CD14-positive monocyte (primary cell): ENCODE data around the gene CNTN5. TPM values are rescaled to one million over a fixed set of nuclear protein-coding genes. Genes with fewer than 3 reads are reported as not detected.

Experiments
- DNase-seq, 3 donors: peaks; one replicate each; pipeline ENCODE4 v3.0.0-alpha.2; 2011 to 2022
- H2AFZ ChIP-seq: 2 replicates; pipeline ENCODE4 v1.6.0; 2012; ENCODE audit warnings: mild to moderate bottlenecking, low read depth, low read length, inconsistent platforms; ENCODE audit not compliant: insufficient read depth, poor library complexity, severe bottlenecking
- H3K27ac ChIP-seq, 2 donors: 1 replicate in 1 of 2; 2 replicates in 1 of 2; pipeline ENCODE4 v1.5.1; 2012 to 2013; ENCODE audit warnings: low read length in 2 of 2, control low read depth in 1 of 2, inconsistent platforms in 1 of 2, low read depth in 1 of 2, mild to moderate bottlenecking in 1 of 2
- H3K27me3 ChIP-seq, 2 donors: one replicate each; pipeline versions ENCODE4 v1.6.0 to v1.6.1; 2011 to 2013; ENCODE audit warnings: low read length in 2 of 2; ENCODE audit not compliant: control insufficient read depth in 2 of 2, insufficient read depth in 2 of 2
- H3K36me3 ChIP-seq, 2 donors: replicated peaks in 1 of 2; 1 replicate in 1 of 2; 2 replicates in 1 of 2; pipeline versions ENCODE4 v1.5.1 to v1.6.1; 2012 to 2013; ENCODE audit warnings: low read length in 2 of 2, control low read depth in 1 of 2, inconsistent platforms in 1 of 2, mild to moderate bottlenecking in 1 of 2; ENCODE audit not compliant: insufficient read depth in 2 of 2, control insufficient read depth in 1 of 2
- H3K4me1 ChIP-seq, 2 donors: 1 replicate in 1 of 2; 2 replicates in 1 of 2; pipeline versions ENCODE4 v1.5.1 to v1.6.1; 2012 to 2013; ENCODE audit warnings: low read length in 2 of 2, control low read depth in 1 of 2, inconsistent platforms in 1 of 2, mild to moderate bottlenecking in 1 of 2, moderate library complexity in 1 of 2; ENCODE audit not compliant: insufficient read depth in 2 of 2, control insufficient read depth in 1 of 2
- H3K4me2 ChIP-seq: replicated peaks from 2 replicates; pipeline ENCODE3; 2012; ENCODE audit warnings: low read length, moderate library complexity, mild to moderate bottlenecking; ENCODE audit not compliant: poor library complexity, severe bottlenecking; ENCODE audit errors: extremely low read depth
- H3K4me3 ChIP-seq, 3 experiments: fragments of 200-600 bp in 1 of 3; sonication (generic) in 1 of 3; replicated peaks in 1 of 3; 1 replicate in 2 of 3; 2 replicates in 1 of 3; pipeline ENCODE4 v1.5.1; 2011 to 2013; ENCODE audit warnings: low read length in 3 of 3, mild to moderate bottlenecking in 3 of 3, control low read depth in 2 of 3, low read depth in 2 of 3, inconsistent platforms in 1 of 3, moderate library complexity in 1 of 3
- H3K79me2 ChIP-seq: 2 replicates; pipeline ENCODE4 v1.6.0; 2012; ENCODE audit warnings: mild to moderate bottlenecking, control low read depth, inconsistent platforms, low read length, moderate library complexity; ENCODE audit not compliant: insufficient read depth
- H3K9ac ChIP-seq: 2 replicates; pipeline ENCODE4 v1.6.0; 2017; ENCODE audit warnings: low read length, mild to moderate bottlenecking; ENCODE audit not compliant: insufficient read depth, poor library complexity, severe bottlenecking
- H3K9me3 ChIP-seq, 2 donors: replicated peaks in 1 of 2; 1 replicate in 1 of 2; 2 replicates in 1 of 2; pipeline versions ENCODE4 v1.5.1 to v1.6.1; 2012 to 2013; ENCODE audit warnings: low read length in 2 of 2, control low read depth in 1 of 2; ENCODE audit not compliant: control insufficient read depth in 1 of 2, insufficient read depth in 1 of 2
- H4K20me1 ChIP-seq: 2 replicates; pipeline ENCODE4 v1.6.0; 2012; ENCODE audit warnings: mild to moderate bottlenecking, low read length, control low read depth, moderate library complexity; ENCODE audit not compliant: insufficient read depth
- H3K27ac Mint-ChIP-seq, 7 donors: one replicate each; pipeline ENCODE4 v1.8.0; 2020; ENCODE audit warnings: mild to moderate bottlenecking in 7 of 7, mixed read lengths in 7 of 7, moderate library complexity in 6 of 7, inconsistent platforms in 2 of 7
- H3K27me3 Mint-ChIP-seq, 3 donors: one replicate each; pipeline ENCODE4 v1.8.0; 2021 to 2022; ENCODE audit warnings: low read depth in 3 of 3, mild to moderate bottlenecking in 3 of 3, mixed read lengths in 3 of 3, moderate library complexity in 3 of 3, inconsistent platforms in 1 of 3
- H3K36me3 Mint-ChIP-seq, 2 donors: one replicate each; pipeline ENCODE4 v1.8.0; 2020; ENCODE audit warnings: mixed read lengths in 2 of 2, inconsistent platforms in 1 of 2, mild to moderate bottlenecking in 1 of 2
- H3K4me1 Mint-ChIP-seq: one replicate; pipeline ENCODE4 v1.8.0; 2020; ENCODE audit warnings: mild to moderate bottlenecking, mixed read lengths
- H3K4me3 Mint-ChIP-seq, 2 donors: one replicate each; pipeline ENCODE4 v1.8.0; 2020; ENCODE audit warnings: mild to moderate bottlenecking in 2 of 2, mixed read lengths in 2 of 2, moderate library complexity in 1 of 2
- H3K9me3 Mint-ChIP-seq, 7 donors: one replicate each; pipeline ENCODE4 v1.8.0; 2020 to 2022; ENCODE audit warnings: mixed read lengths in 7 of 7, mild to moderate bottlenecking in 6 of 7, moderate library complexity in 6 of 7, inconsistent platforms in 2 of 7
- CTCF ChIP-seq: fragments of 200-600 bp; IDR thresholded peaks from one replicate; pipeline ENCODE4 v1.8.0; 2022; ENCODE audit warnings: antibody characterized with exemption, mild to moderate bottlenecking
- WGBS: methylation state at CpG from one replicate; pipeline ENCODE4 v1.1.5; 2013; ENCODE audit warnings: missing lambda C conversion rate; ENCODE audit not compliant: insufficient coverage; 5-methylcytosine and 5-hydroxymethylcytosine counted together
- intact Hi-C, 2 donors: fragments of 100-400 bp; cut with micrococcal nuclease; formaldehyde crosslinking; loops; one replicate each; pipeline versions ENCODE4 v1.15.0 to v1.15.1; 2023
- polyA plus RNA-seq, 3 donors: library from polyadenylated mRNA; depleted of rRNA in 1 of 3; unstranded in 2 of 3; stranded (reverse) in 1 of 3; fragments of 300-500 nt in 2 of 3; fragments of >200 nt in 1 of 3; fragmentation: Illumina TruSeq in 2 of 3; gene quantifications; 1 replicate in 2 of 3; 2 replicates in 1 of 3; pipeline ENCODE4 v1.2.3, GENCODE V29; 2012 to 2021

CNTN5 gene
- polyA plus RNA-seq, 3 donors: not detected

GRCh38 chr11:99241066-99241465, 220.3 kb downstream of the CNTN5 start:
- Histone ChIP-seq H3K27ac (no peak overlapping the region), H3K79me2 (no peaks in the 10 kb centered on the region), H3K4me2 (no peak overlapping the region), H3K36me3 (no peaks in the 10 kb centered on the region), H3K4me3 (no peak overlapping the region), H2AFZ (no peak overlapping the region), H3K4me1 (no peaks in the 10 kb centered on the region), H4K20me1 (no peaks in the 10 kb centered on the region), H3K27me3 (no peaks in the 10 kb centered on the region), H3K9me3 (peaks cover 0 to 4% of the 10 kb centered on the region in 2 donors), H3K9ac (no peak overlapping the region)
- no peak overlapping the region for H3K4me3 Mint-ChIP-seq
- TF ChIP-seq CTCF: no peak
- intact Hi-C loops: no loop called here
- WGBS: no CpG with 5 or more reads among the region's 2 CpGs
- H3K36me3 Mint-ChIP-seq: no peaks in the 10 kb centered on the region
- DNase-seq: no peak
- H3K9me3 Mint-ChIP-seq: peaks cover 0 to 4% (median 2%) of the 10 kb centered on the region in 7 donors
- H3K27me3 Mint-ChIP-seq: no peaks in the 10 kb centered on the region
- H3K27ac Mint-ChIP-seq: no peak overlapping the region
- no peaks in the 10 kb centered on the region for H3K4me1 Mint-ChIP-seq

GRCh38 chr11:99244613-99245012, 223.9 kb downstream of the CNTN5 start:
- Histone ChIP-seq H3K9ac (no peak overlapping the region), H3K4me2 (no peak overlapping the region), H3K4me3 (no peak overlapping the region), H3K79me2 (no peaks in the 10 kb centered on the region), H3K4me1 (no peaks in the 10 kb centered on the region), H4K20me1 (no peaks in the 10 kb centered on the region), H3K27ac (no peak overlapping the region), H3K9me3 (peaks cover 0 to 4% of the 10 kb centered on the region in 2 donors), H3K27me3 (no peaks in the 10 kb centered on the region), H2AFZ (no peak overlapping the region), H3K36me3 (no peaks in the 10 kb centered on the region)
- Mint-ChIP-seq H3K4me1 (no peaks in the 10 kb centered on the region), H3K9me3 (peaks cover 0 to 8% (median 2%) of the 10 kb centered on the region in 7 donors), H3K27ac (no peak overlapping the region), H3K36me3 (no peaks in the 10 kb centered on the region), H3K4me3 (no peak overlapping the region), H3K27me3 (no peaks in the 10 kb centered on the region)
- intact Hi-C loops: no loop called here
- no CpG with 5 or more reads among the region's 3 CpGs for WGBS
- no peak for DNase-seq
- no peak for TF ChIP-seq CTCF
